ENCODE data around the gene LRRC8B.

LRRC8B gene

GRCh38 chr1:89483010-89483756 is 41.4 kb upstream of the LRRC8B start:
- TF ChIP-seq YY1 (IDR thresholded peaks at IDR 0.05; ENCODE audit: low read depth) (no peak), RAD21 (IDR thresholded peaks at IDR 0.05; ENCODE audit: low read depth) (peak; percentile 85), EP300 (IDR thresholded peaks at IDR 0.05; ENCODE audit: borderline replicate concordance) (no peak), CEBPB (IDR thresholded peaks at IDR 0.05) (no peak)

GRCh38 chr1:89483757-89484077 is 40.9 kb upstream of the LRRC8B start:
- TF ChIP-seq CREB1 (IDR thresholded peaks at IDR 0.05; ENCODE audit: low read depth) (no peak), TCF12 (IDR thresholded peaks at IDR 0.05; ENCODE audit: low read depth) (no peak), TEAD4 (IDR thresholded peaks at IDR 0.05) (no peak), FOXM1 (IDR thresholded peaks at IDR 0.05; ENCODE audit: borderline replicate concordance, low read depth) (no peak), TAF1 (IDR thresholded peaks at IDR 0.05; ENCODE audit: low read depth) (no peak), CEBPB (IDR thresholded peaks at IDR 0.05) (no peak), EP300 (IDR thresholded peaks at IDR 0.05; ENCODE audit: borderline replicate concordance) (no peak), RAD21 (IDR thresholded peaks at IDR 0.05; ENCODE audit: low read depth) (no peak), MAX (IDR thresholded peaks at IDR 0.05) (no peak)

GRCh38 chr1:89484092-89485038 is 40.3 kb upstream of the LRRC8B start:
- TF ChIP-seq FOXM1 (IDR thresholded peaks at IDR 0.05; ENCODE audit: borderline replicate concordance, low read depth): no peak
- no peak for TF ChIP-seq CREB1 (IDR thresholded peaks at IDR 0.05; ENCODE audit: low read depth)
- no peak for TF ChIP-seq EGR1 (IDR thresholded peaks at IDR 0.05)
- TF ChIP-seq TCF12 (IDR thresholded peaks at IDR 0.05; ENCODE audit: low read depth): no peak
- no peak for TF ChIP-seq MAX (IDR thresholded peaks at IDR 0.05)

- TF ChIP-seq FOXM1 (IDR thresholded peaks at IDR 0.05; ENCODE audit: borderline replicate concordance, low read depth) (no peak), EP300 (IDR thresholded peaks at IDR 0.05; ENCODE audit: borderline replicate concordance) (no peak), YY1 (IDR thresholded peaks at IDR 0.05; ENCODE audit: low read depth) (no peak)
Observed at GRCh38 chr1:89487972-89488371, 36.7 kb upstream of the LRRC8B start.

- TF ChIP-seq CREB1 (IDR thresholded peaks at IDR 0.05; ENCODE audit: low read depth): no peak
Observed at GRCh38 chr1:89489047-89489729, 35.4 kb upstream of the LRRC8B start.

GRCh38 chr1:89490389-89490788 is 34.2 kb upstream of the LRRC8B start:
- no peak for TF ChIP-seq TCF12 (IDR thresholded peaks at IDR 0.05; ENCODE audit: low read depth)
- TF ChIP-seq, protein P1, sequence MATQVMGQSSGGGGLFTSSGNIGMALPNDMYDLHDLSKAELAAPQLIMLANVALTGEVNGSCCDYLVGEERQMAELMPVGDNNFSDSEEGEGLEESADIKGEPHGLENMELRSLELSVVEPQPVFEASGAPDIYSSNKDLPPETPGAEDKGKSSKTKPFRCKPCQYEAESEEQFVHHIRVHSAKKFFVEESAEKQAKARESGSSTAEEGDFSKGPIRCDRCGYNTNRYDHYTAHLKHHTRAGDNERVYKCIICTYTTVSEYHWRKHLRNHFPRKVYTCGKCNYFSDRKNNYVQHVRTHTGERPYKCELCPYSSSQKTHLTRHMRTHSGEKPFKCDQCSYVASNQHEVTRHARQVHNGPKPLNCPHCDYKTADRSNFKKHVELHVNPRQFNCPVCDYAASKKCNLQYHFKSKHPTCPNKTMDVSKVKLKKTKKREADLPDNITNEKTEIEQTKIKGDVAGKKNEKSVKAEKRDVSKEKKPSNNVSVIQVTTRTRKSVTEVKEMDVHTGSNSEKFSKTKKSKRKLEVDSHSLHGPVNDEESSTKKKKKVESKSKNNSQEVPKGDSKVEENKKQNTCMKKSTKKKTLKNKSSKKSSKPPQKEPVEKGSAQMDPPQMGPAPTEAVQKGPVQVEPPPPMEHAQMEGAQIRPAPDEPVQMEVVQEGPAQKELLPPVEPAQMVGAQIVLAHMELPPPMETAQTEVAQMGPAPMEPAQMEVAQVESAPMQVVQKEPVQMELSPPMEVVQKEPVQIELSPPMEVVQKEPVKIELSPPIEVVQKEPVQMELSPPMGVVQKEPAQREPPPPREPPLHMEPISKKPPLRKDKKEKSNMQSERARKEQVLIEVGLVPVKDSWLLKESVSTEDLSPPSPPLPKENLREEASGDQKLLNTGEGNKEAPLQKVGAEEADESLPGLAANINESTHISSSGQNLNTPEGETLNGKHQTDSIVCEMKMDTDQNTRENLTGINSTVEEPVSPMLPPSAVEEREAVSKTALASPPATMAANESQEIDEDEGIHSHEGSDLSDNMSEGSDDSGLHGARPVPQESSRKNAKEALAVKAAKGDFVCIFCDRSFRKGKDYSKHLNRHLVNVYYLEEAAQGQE (IDR thresholded peaks at IDR 0.05; ENCODE audit: low read depth): no peak
- no peak for TF ChIP-seq NFIC (IDR thresholded peaks at IDR 0.05)
- no peak for TF ChIP-seq TAF1 (IDR thresholded peaks at IDR 0.05; ENCODE audit: low read depth)
- TF ChIP-seq RAD21 (IDR thresholded peaks at IDR 0.05; ENCODE audit: low read depth): no peak
- no peak for TF ChIP-seq ZBTB7A (IDR thresholded peaks at IDR 0.05; ENCODE audit: low read depth)

DNA sequence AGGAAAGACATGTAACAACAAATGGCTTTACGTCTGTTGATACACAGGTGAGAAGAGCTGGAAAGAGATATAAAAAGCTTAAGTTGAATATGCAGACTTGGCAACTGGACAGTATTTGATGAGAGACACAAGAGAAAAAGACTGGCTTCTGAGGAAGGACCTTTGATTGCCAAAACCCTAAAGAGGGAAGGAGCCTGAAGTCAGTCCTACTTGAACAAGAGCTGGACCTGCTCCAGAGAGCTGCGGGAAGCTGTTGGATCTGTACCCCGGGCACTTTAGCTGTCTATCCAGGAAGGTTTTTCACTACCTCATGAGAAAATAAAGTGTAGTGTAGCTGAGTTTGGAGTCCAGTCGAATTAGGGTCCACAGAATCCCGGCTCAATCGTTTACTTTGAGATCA is 25.3 kb upstream of the LRRC8B start:
- no peak for TF ChIP-seq FOXM1 (IDR thresholded peaks at IDR 0.05; ENCODE audit: borderline replicate concordance, low read depth)
- TF ChIP-seq EP300 (IDR thresholded peaks at IDR 0.05; ENCODE audit: borderline replicate concordance): no peak
- no peak for TF ChIP-seq TCF12 (IDR thresholded peaks at IDR 0.05; ENCODE audit: low read depth)
- no peak for TF ChIP-seq TAF1 (IDR thresholded peaks at IDR 0.05; ENCODE audit: low read depth)

- no peak for TF ChIP-seq TEAD4 (IDR thresholded peaks at IDR 0.05)
Observed at GRCh38 chr1:89502042-89502441, 22.6 kb upstream of the LRRC8B start.

- no peak for TF ChIP-seq EP300 (IDR thresholded peaks at IDR 0.05; ENCODE audit: borderline replicate concordance)
- TF ChIP-seq, protein P2, sequence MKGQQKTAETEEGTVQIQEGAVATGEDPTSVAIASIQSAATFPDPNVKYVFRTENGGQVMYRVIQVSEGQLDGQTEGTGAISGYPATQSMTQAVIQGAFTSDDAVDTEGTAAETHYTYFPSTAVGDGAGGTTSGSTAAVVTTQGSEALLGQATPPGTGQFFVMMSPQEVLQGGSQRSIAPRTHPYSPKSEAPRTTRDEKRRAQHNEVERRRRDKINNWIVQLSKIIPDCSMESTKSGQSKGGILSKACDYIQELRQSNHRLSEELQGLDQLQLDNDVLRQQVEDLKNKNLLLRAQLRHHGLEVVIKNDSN (IDR thresholded peaks at IDR 0.05): no peak
- TF ChIP-seq RAD21 (IDR thresholded peaks at IDR 0.05; ENCODE audit: low read depth): no peak
- no peak for TF ChIP-seq EGR1 (IDR thresholded peaks at IDR 0.05)
- no peak for TF ChIP-seq ZBTB7A (IDR thresholded peaks at IDR 0.05; ENCODE audit: low read depth)
- TF ChIP-seq, protein P1 (IDR thresholded peaks at IDR 0.05; ENCODE audit: low read depth): no peak
- no peak for TF ChIP-seq CEBPB (IDR thresholded peaks at IDR 0.05)
- TF ChIP-seq FOXM1 (IDR thresholded peaks at IDR 0.05; ENCODE audit: borderline replicate concordance, low read depth): no peak
- no peak for TF ChIP-seq MAX (IDR thresholded peaks at IDR 0.05)
- no peak for TF ChIP-seq YY1 (IDR thresholded peaks at IDR 0.05; ENCODE audit: low read depth)
- TF ChIP-seq TAF1 (IDR thresholded peaks at IDR 0.05; ENCODE audit: low read depth): no peak
- TF ChIP-seq NFIC (IDR thresholded peaks at IDR 0.05): no peak
- TF ChIP-seq TEAD4 (IDR thresholded peaks at IDR 0.05): no peak
- no peak for TF ChIP-seq TCF12 (IDR thresholded peaks at IDR 0.05; ENCODE audit: low read depth)
Observed at GRCh38 chr1:89502895-89503294, 21.7 kb upstream of the LRRC8B start.
